ENCODE data around the gene CPM. TPM values are rescaled to one million over a fixed set of nuclear protein-coding genes. Genes with fewer than 3 reads are reported as not detected.

CPM gene
- total RNA-seq, 1 donor from 2014 or later: 2.2 TPM

DNA sequence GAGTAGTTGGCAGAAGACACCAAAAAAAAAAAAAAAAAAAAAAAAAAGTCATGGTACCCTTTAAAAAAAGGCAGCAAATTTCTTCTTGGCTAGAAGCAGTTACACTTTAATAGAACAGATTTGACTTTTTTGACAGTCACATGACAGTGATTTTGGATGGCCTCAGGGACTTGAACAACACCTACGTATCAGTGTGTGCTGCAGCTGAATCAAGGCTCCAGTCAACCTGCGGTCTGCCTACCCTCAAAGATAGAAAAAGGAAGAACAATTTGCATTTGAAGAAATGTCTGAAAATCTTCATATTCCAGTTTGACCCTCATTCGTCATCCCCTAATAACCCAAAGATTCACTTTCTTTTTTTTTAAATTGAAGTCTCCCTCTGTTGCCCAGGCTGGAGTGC lies 71.1 kb downstream of the CPM start:
- no peak overlapping the region for H3K27ac Mint-ChIP-seq
- H3K36me3 Mint-ChIP-seq: no peaks in the 10 kb centered on the region
- DNase-seq (ENCODE audit: low spot score in 2 of 2, unreplicated experiment in 2 of 2): no peak
- H3K4me3 Mint-ChIP-seq: no peak overlapping the region
- H3K4me1 Mint-ChIP-seq: peaks cover 2% of the 10 kb centered on the region
- no peaks in the 10 kb centered on the region for H3K27me3 Mint-ChIP-seq (ENCODE audit: low read depth)
- TF ChIP-seq CTCF (IDR thresholded peaks at IDR 0.05; ENCODE audit: unreplicated experiment): no peak
- H3K9me3 Mint-ChIP-seq: no peaks in the 10 kb centered on the region

DNA sequence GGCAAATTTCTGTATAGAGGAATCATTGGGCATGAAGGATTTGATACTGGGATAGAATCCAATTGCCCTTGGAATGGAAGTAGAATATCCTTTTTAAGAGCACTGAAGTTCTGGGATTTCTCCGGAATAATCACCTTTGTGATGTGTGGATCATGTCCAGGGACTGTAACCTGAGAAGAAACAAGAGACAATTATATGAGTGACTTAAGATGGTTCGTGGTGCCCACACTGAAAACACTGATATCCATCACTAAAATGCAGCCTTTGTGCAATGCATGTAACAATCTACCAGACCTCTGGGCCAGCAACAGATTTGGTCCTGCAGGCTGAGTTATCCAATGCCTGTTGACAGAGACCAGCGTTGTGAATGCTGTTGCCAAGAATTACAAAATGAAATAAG lies 76.5 kb downstream of the CPM start:
- Mint-ChIP-seq H3K27ac (no peak overlapping the region), H3K9me3 (no peaks in the 10 kb centered on the region), H3K36me3 (no peaks in the 10 kb centered on the region), H3K4me3 (no peak overlapping the region), H3K27me3 (ENCODE audit: low read depth) (peaks cover 4% of the 10 kb centered on the region), H3K4me1 (no peaks in the 10 kb centered on the region)
- DNase-seq (ENCODE audit: low spot score in 2 of 2, unreplicated experiment in 2 of 2): no peak
- no peak for TF ChIP-seq CTCF (IDR thresholded peaks at IDR 0.05; ENCODE audit: unreplicated experiment)

GRCh38 chr12:68855771-68856170 lies 77.2 kb downstream of the CPM start:
- DNase-seq (ENCODE audit: low spot score in 2 of 2, unreplicated experiment in 2 of 2): no peak
- H3K27ac Mint-ChIP-seq: no peak overlapping the region
- no peak for TF ChIP-seq CTCF (IDR thresholded peaks at IDR 0.05; ENCODE audit: unreplicated experiment)
- H3K27me3 Mint-ChIP-seq (ENCODE audit: low read depth): peaks cover 4% of the 10 kb centered on the region
- no peaks in the 10 kb centered on the region for H3K4me1 Mint-ChIP-seq
- no peaks in the 10 kb centered on the region for H3K9me3 Mint-ChIP-seq
- no peaks in the 10 kb centered on the region for H3K36me3 Mint-ChIP-seq
- no peak overlapping the region for H3K4me3 Mint-ChIP-seq

DNA sequence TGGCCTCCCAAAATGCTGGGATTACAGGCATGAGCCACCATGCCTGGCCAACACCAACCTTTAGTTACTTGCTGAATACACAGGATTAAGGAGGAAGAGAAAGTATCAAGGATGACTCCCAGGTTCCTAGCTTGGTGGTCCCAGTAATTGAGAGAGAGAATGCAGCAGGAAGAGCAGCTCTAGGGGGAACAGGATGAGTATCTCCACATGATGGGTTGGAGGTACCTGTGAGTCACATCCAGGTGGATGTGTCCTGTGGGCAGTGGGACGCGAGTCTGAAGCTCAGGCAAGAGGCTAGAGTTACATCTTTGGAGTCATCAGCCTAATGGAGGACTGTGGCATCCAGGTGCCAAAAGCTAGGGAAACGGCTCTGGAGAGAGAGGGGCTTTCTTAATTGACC lies 77.9 kb downstream of the CPM start:
- H3K27me3 Mint-ChIP-seq (ENCODE audit: low read depth): peaks cover 4% of the 10 kb centered on the region
- TF ChIP-seq CTCF (IDR thresholded peaks at IDR 0.05; ENCODE audit: unreplicated experiment): no peak
- no peak for DNase-seq (ENCODE audit: low spot score in 2 of 2, unreplicated experiment in 2 of 2)
- H3K36me3 Mint-ChIP-seq: no peaks in the 10 kb centered on the region
- H3K9me3 Mint-ChIP-seq: no peaks in the 10 kb centered on the region
- no peaks in the 10 kb centered on the region for H3K4me1 Mint-ChIP-seq
- no peak overlapping the region for H3K27ac Mint-ChIP-seq
- H3K4me3 Mint-ChIP-seq: no peak overlapping the region

- Mint-ChIP-seq H3K4me1 (no peaks in the 10 kb centered on the region), H3K9me3 (no peaks in the 10 kb centered on the region), H3K27ac (no peak overlapping the region), H3K4me3 (no peak overlapping the region), H3K27me3 (ENCODE audit: low read depth) (peaks cover 4% of the 10 kb centered on the region), H3K36me3 (no peaks in the 10 kb centered on the region)
- no peak for TF ChIP-seq CTCF (IDR thresholded peaks at IDR 0.05; ENCODE audit: unreplicated experiment)
- no peak for DNase-seq (ENCODE audit: low spot score in 2 of 2, unreplicated experiment in 2 of 2)
These were observed 78.4 kb downstream of the CPM start for GRCh38 chr12:68854554-68854953.

GRCh38 chr12:68854078-68854468 lies 78.9 kb downstream of the CPM start:
- Mint-ChIP-seq H3K27me3 (ENCODE audit: low read depth) (peaks cover 4% of the 10 kb centered on the region), H3K9me3 (no peaks in the 10 kb centered on the region), H3K4me3 (no peak overlapping the region), H3K36me3 (no peaks in the 10 kb centered on the region), H3K27ac (no peak overlapping the region), H3K4me1 (no peaks in the 10 kb centered on the region)
- no peak for TF ChIP-seq CTCF (IDR thresholded peaks at IDR 0.05; ENCODE audit: unreplicated experiment)
- no peak for DNase-seq (ENCODE audit: low spot score in 2 of 2, unreplicated experiment in 2 of 2)
